HG02798 (cell line): ENCODE data around the gene CPLX1.

Experiments used
- ATAC-seq: cut with Tn5 transposase; IDR thresholded peaks from one replicate; pipeline ENCODE4 v1.9.1; 2021; ENCODE audit warnings: mild to moderate bottlenecking; ENCODE audit not compliant: unreplicated experiment, poor library complexity

The CPLX1 gene

GRCh38 chr4:856225-856901, 30.4 kb upstream of the CPLX1 start:
- no peak for ATAC-seq

GRCh38 chr4:855880-856224, 29.9 kb upstream of the CPLX1 start:
- ATAC-seq, result no peak

GRCh38 chr4:854356-854755, 28.4 kb upstream of the CPLX1 start:
- ATAC-seq, result no peak

- no peak for ATAC-seq
Measured at GRCh38 chr4:853416-853781, 27.5 kb upstream of the CPLX1 start.

GRCh38 chr4:851701-852430, 25.9 kb upstream of the CPLX1 start:
- no peak for ATAC-seq

- no peak for ATAC-seq
Measured at GRCh38 chr4:850323-850945, 24.5 kb upstream of the CPLX1 start.

GRCh38 chr4:849478-850175, 23.7 kb upstream of the CPLX1 start:
- ATAC-seq, result no peak

GRCh38 chr4:848803-849477, 23.0 kb upstream of the CPLX1 start:
- no peak for ATAC-seq

GRCh38 chr4:848307-848691, 22.4 kb upstream of the CPLX1 start:
- ATAC-seq, result no peak

- ATAC-seq, result no peak
Measured at GRCh38 chr4:845836-846251, 19.9 kb upstream of the CPLX1 start.

GRCh38 chr4:845233-845835, 19.4 kb upstream of the CPLX1 start:
- no peak for ATAC-seq

- ATAC-seq, result no peak
Measured at GRCh38 chr4:844752-845232, 18.9 kb upstream of the CPLX1 start.

- no peak for ATAC-seq
Measured at GRCh38 chr4:839675-840443, 13.9 kb upstream of the CPLX1 start.

- ATAC-seq, result no peak
Measured at GRCh38 chr4:837772-838171, 11.8 kb upstream of the CPLX1 start.

- no peak for ATAC-seq
Measured at GRCh38 chr4:836750-837301, 10.9 kb upstream of the CPLX1 start.

- no peak for ATAC-seq
Measured at GRCh38 chr4:836003-836511, 10.1 kb upstream of the CPLX1 start.

- ATAC-seq, result no peak
Measured at GRCh38 chr4:835148-836002, 9.4 kb upstream of the CPLX1 start.
